T-cell (primary cell): ENCODE results near the gene PBRM1. TPM values are rescaled to one million over a fixed set of nuclear protein-coding genes. Genes with fewer than 3 reads are reported as not detected.
A peak's percentile ranks its signal among the peaks of the same experiment; 100 is the strongest.

Source experiments
- ATAC-seq, 4 experiments: fragments of 200-7000 bp in 3 of 4; fragments of 150-1000 bp in 1 of 4; cut with Tn5 transposase; replicated peaks in 1 of 4; 1 replicate in 3 of 4; 2 replicates in 1 of 4; pipeline ENCODE4 v1.10.0; 2021; ENCODE audit warnings: moderate library complexity in 3 of 4, mild to moderate bottlenecking in 2 of 4, moderate number of reproducible peaks in 1 of 4
- CTCF ChIA-PET, 2 donors: fragments of 300-600 bp; sonication (Branson Sonifier 250); formaldehyde crosslinking; loops; one replicate each; lab custom pipeline; 2022; ENCODE audit warnings: antibody characterized with exemption in 2 of 2; lab: Charles Lee
- POLR2A ChIA-PET, 2 donors: fragments of 300-600 bp; sonication (Branson Sonifier 250); formaldehyde crosslinking; loops; one replicate each; lab custom pipeline; 2022; ENCODE audit warnings: antibody characterized with exemption in 2 of 2; lab: Charles Lee
- DNase-seq, 35 experiments: peaks; one replicate each; pipeline versions ENCODE4 v3.0.0 to v3.0.0-alpha.2; 2013 to 2023
- H3K27ac ChIP-seq: one replicate; pipeline ENCODE4 v1.5.1; 2013; ENCODE audit warnings: low read length
- H3K27me3 ChIP-seq, 2 experiments: replicated peaks in 1 of 2; 1 replicate in 1 of 2; 2 replicates in 1 of 2; pipeline versions ENCODE4 v1.6.1 to v1.7.0; 2013; ENCODE audit warnings: low read length in 1 of 2, mixed read lengths in 1 of 2; ENCODE audit not compliant: control insufficient read depth in 2 of 2, insufficient read depth in 2 of 2; ENCODE audit errors: extremely low read depth in 1 of 2
- H3K36me3 ChIP-seq, 2 donors: 1 replicate in 1 of 2; 2 replicates in 1 of 2; pipeline versions ENCODE4 v1.6.1 to v1.7.0; 2013; ENCODE audit warnings: low read length in 1 of 2; ENCODE audit not compliant: control insufficient read depth in 2 of 2, insufficient read depth in 1 of 2; ENCODE audit errors: extremely low read depth in 1 of 2
- H3K4me1 ChIP-seq, 2 experiments: 1 replicate in 1 of 2; 2 replicates in 1 of 2; pipeline versions ENCODE4 v1.6.1 to v1.7.0; 2013; ENCODE audit warnings: low read length in 2 of 2, mixed read lengths in 1 of 2; ENCODE audit not compliant: insufficient read depth in 2 of 2, control insufficient read depth in 1 of 2; ENCODE audit errors: extremely low read depth in 1 of 2
- H3K4me3 ChIP-seq, 2 donors: 1 replicate in 1 of 2; 2 replicates in 1 of 2; pipeline versions ENCODE4 v1.5.1 to v1.7.0; 2013; ENCODE audit warnings: mild to moderate bottlenecking in 2 of 2, low read length in 1 of 2, moderate library complexity in 1 of 2; ENCODE audit not compliant: control insufficient read depth in 1 of 2; ENCODE audit errors: extremely low read depth in 1 of 2
- H3K9me3 ChIP-seq: 2 replicates; pipeline ENCODE4 v1.7.0; 2013
- H3K27ac Mint-ChIP-seq, 2 donors: one replicate each; pipeline ENCODE4 v1.8.0; 2020 to 2021; ENCODE audit warnings: mild to moderate bottlenecking in 2 of 2, mixed read lengths in 2 of 2
- H3K27me3 Mint-ChIP-seq, 2 donors: one replicate each; pipeline ENCODE4 v1.8.0; 2021 to 2022; ENCODE audit warnings: mixed read lengths in 2 of 2
- H3K36me3 Mint-ChIP-seq: one replicate; pipeline ENCODE4 v1.8.0; 2021; ENCODE audit warnings: mixed read lengths
- H3K4me1 Mint-ChIP-seq, 3 donors: one replicate each; pipeline ENCODE4 v1.8.0; 2020 to 2022; ENCODE audit warnings: mixed read lengths in 3 of 3, mild to moderate bottlenecking in 1 of 3
- H3K4me3 Mint-ChIP-seq, 3 donors: one replicate each; pipeline ENCODE4 v1.8.0; 2020 to 2022; ENCODE audit warnings: mild to moderate bottlenecking in 3 of 3, mixed read lengths in 3 of 3, moderate library complexity in 3 of 3
- H3K9me3 Mint-ChIP-seq, 3 donors: one replicate each; pipeline ENCODE4 v1.8.0; 2020 to 2022; ENCODE audit warnings: mixed read lengths in 3 of 3
- WGBS: methylation state at CpG from one replicate; pipeline ENCODE4 v1.1.5; 2013; ENCODE audit warnings: missing lambda C conversion rate; ENCODE audit not compliant: insufficient coverage; 5-methylcytosine and 5-hydroxymethylcytosine counted together
- total RNA-seq, 35 experiments: library from RNA in 6 of 35; stranded (reverse) in 6 of 35; fragments of 120-200 nt in 1 of 35; gene quantifications; one replicate each; pipeline versions ENCODE4 v1.2.1 to v1.2.4 and lab custom pipeline; 2013 to 2026

Gene PBRM1
- total RNA-seq, 5 donors from 2014 or later (not counting 1 experiment from before 2014, with no cell fraction given) = 57.4 to 73.3 (median 63.3) TPM

DNA sequence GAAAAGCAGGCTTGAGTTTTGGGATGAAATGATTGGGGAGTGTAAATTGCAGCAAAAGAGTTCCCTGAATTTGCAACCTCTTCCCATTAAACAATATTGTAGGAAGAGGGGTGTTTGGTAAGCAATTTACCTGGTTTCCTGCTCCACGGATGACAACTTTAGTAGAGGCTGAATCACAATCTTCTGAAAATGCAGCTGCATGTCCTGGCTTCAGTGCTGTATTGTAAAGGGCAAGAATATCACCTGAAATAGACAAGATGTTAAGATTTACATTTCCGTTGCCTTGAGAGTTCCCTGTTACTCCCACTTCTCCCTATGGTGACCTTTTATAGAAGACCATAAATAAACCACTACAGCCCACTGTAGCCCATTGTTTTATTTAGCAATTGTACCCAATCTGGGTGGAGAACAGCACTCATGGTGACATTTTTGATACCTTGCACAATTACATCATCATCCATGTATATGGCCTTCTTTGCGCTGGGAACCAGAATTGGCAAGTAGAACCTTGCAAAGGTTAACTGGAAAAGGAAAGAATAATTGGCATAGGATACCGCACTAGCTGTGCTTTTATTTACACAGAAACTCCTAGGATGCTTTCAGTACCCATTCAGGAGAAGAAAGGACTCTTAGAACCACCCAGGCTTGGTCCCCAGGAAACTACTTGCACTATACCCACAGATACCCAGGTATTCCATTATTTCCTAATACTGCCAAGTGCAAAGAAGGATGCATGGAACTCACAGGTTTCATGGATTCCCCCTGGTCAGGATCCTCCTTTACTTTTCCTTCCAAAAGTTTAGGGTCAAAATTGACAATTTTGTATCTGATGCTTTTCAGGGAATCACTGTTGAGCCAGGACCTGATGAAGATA lies 10.3 kb upstream of the PBRM1 start:
- Histone ChIP-seq H3K9me3 (no peaks in the 10 kb centered on the region), H3K4me1 (peaks cover 0 to 3% of the 10 kb centered on the region in 2 experiments), H3K27ac (no peak overlapping the region), H3K27me3 (no peaks in the 10 kb centered on the region), H3K4me3 (no peak overlapping the region), H3K36me3 (peaks cover 13 to 84% of the 10 kb centered on the region in 2 donors)
- ChIA-PET CTCF (interaction anchor here in 1 of 2 donors (0.6 kb wide), 1 partner anchor 1288 kb away, joined by 3 read pairs; no protein-coding TSS in a partner anchor), POLR2A (interaction anchor here in 1 of 2 donors (0.7 kb wide), 1 partner anchor 47 kb away, joined by 3 read pairs; no protein-coding TSS in a partner anchor)
- no peaks in the 10 kb centered on the region for H3K9me3 Mint-ChIP-seq
- peaks cover 48% of the 10 kb centered on the region for H3K36me3 Mint-ChIP-seq
- H3K27ac Mint-ChIP-seq = no peak overlapping the region
- no peaks in the 10 kb centered on the region for H3K27me3 Mint-ChIP-seq
- no CpG with 5 or more reads among the region's 4 CpGs for WGBS
- ATAC-seq = no peak
- H3K4me3 Mint-ChIP-seq = no peak overlapping the region
- H3K4me1 Mint-ChIP-seq = peaks cover 0 to 10% (median 3%) of the 10 kb centered on the region in 3 donors
- no peak for DNase-seq

DNA sequence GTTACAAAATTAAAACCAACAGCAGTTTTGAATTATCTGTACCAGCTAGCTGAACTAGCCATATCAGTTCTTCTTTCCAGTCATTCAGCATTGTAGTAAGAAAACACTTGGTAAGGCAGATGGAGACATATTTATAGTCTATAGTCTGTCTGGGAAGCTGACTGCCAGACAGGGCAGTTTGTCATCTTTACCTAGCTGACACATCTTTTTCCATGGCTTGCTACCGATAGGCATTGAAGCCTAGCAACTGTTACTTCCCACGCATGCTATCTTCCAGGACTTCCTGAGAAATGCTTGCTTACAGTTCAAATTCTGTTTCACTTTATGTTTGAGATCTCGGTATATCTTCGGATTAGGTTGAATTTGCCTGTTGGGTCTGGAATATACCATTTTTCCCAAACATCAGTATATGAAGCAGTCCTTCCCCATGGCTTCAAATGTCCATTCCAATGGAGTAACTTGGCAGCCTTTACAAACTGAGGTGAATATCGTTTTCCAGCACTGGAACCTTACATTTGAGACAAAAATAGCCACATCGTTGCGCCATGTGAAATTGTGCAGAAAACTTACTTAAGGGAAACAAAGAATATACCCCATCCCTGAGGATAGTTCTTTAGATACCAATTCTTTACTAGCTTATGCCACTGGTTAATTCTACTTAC lies 8.9 kb upstream of the PBRM1 start:
- no peak for ATAC-seq
- Histone ChIP-seq H3K27me3 (no peaks in the 10 kb centered on the region), H3K27ac (no peak overlapping the region), H3K9me3 (no peaks in the 10 kb centered on the region), H3K36me3 (peaks cover 13 to 92% of the 10 kb centered on the region in 2 donors), H3K4me1 (peaks cover 0 to 3% of the 10 kb centered on the region in 2 experiments), H3K4me3 (no peak overlapping the region)
- Mint-ChIP-seq H3K27ac (no peak overlapping the region), H3K9me3 (no peaks in the 10 kb centered on the region), H3K4me1 (peaks cover 0 to 9% (median 7%) of the 10 kb centered on the region in 3 donors), H3K4me3 (no peak overlapping the region), H3K36me3 (peaks cover 55% of the 10 kb centered on the region), H3K27me3 (no peaks in the 10 kb centered on the region)
- 96% methylated on average over 4 of the region's 7 CpGs for WGBS
- no peak for DNase-seq
- CTCF ChIA-PET = no interaction called here
- POLR2A ChIA-PET = interaction anchor here in 1 of 2 donors (0.7 kb wide), 1 partner anchor 45 kb away, joined by 3 read pairs; no protein-coding TSS in a partner anchor

DNA sequence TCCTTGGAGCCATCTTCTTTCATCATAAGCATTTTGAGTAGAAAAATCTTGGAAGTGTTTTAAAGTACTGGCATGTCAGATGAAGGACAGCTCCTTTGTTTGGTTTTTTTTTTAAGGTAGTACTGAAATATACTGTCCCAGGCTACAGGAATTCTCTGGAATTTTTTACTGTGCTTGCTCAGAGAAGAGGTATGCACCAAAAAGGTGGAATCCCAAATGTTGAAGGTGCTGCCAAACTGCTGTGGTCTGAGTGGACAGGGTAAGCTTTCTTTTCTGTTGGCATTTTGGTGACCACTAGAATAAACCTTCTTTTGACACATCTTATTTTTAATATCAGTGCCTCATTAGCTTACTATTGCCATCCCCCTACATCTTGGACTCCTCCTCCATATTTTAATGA lies 7.4 kb upstream of the PBRM1 start:
- Histone ChIP-seq H3K4me3 (no peak overlapping the region), H3K27ac (no peak overlapping the region), H3K36me3 (peaks cover 13 to 98% of the 10 kb centered on the region in 2 donors), H3K27me3 (no peaks in the 10 kb centered on the region), H3K4me1 (peaks cover 0 to 3% of the 10 kb centered on the region in 2 experiments), H3K9me3 (no peaks in the 10 kb centered on the region)
- H3K36me3 Mint-ChIP-seq = peaks cover 71% of the 10 kb centered on the region
- ChIA-PET CTCF (interaction anchor here (0.6 to 0.7 kb wide), 3 partner anchors 22 to 691 kb away, joined by 4 to 6 read pairs (median 4); no protein-coding TSS in a partner anchor), POLR2A (interaction anchor here (0.5 kb wide), 2 partner anchors 14 to 56 kb away, joined by 3 to 4 read pairs; no protein-coding TSS in a partner anchor)
- ATAC-seq (no peak), DNase-seq (no peak)
- H3K4me3 Mint-ChIP-seq = no peak overlapping the region
- H3K4me1 Mint-ChIP-seq = peaks cover 0 to 16% (median 15%) of the 10 kb centered on the region in 3 donors
- no peaks in the 10 kb centered on the region for H3K9me3 Mint-ChIP-seq
- H3K27me3 Mint-ChIP-seq = no peaks in the 10 kb centered on the region
- peak overlapping the region; percentile 17 to 32 for H3K27ac Mint-ChIP-seq

- H3K9me3 ChIP-seq = no peaks in the 10 kb centered on the region
- peaks cover 65% of the 10 kb centered on the region for H3K36me3 Mint-ChIP-seq
- peaks cover 9 to 13% of the 10 kb centered on the region in 2 experiments for H3K4me1 ChIP-seq
- DNase-seq (no peak), ATAC-seq (no peak)
- 100% methylated on average over 2 of the region's 2 CpGs for WGBS
- H3K4me1 Mint-ChIP-seq = peaks cover 9 to 37% (median 33%) of the 10 kb centered on the region in 3 donors
- no peak overlapping the region for H3K4me3 ChIP-seq
- peaks cover 4 to 88% of the 10 kb centered on the region in 2 donors for H3K36me3 ChIP-seq
- H3K4me3 Mint-ChIP-seq = no peak overlapping the region
- H3K27me3 Mint-ChIP-seq = no peaks in the 10 kb centered on the region
- peak overlapping the region in 1 of 2 donors; percentile 34 for H3K27ac Mint-ChIP-seq
- H3K27me3 ChIP-seq = no peaks in the 10 kb centered on the region
- CTCF ChIA-PET = no interaction called here
- no peaks in the 10 kb centered on the region for H3K9me3 Mint-ChIP-seq
- POLR2A ChIA-PET = no interaction called here
- no peak overlapping the region for H3K27ac ChIP-seq
Observed at GRCh38 chr3:52690560-52690959, 4.8 kb upstream of the PBRM1 start.

GRCh38 chr3:52689151-52689550 lies 3.4 kb upstream of the PBRM1 start:
- 94% methylated on average over 2 of the region's 3 CpGs for WGBS
- H3K4me1 Mint-ChIP-seq = peaks cover 19 to 48% (median 44%) of the 10 kb centered on the region in 3 donors
- POLR2A ChIA-PET = interaction anchor here in 1 of 2 donors (1.6 kb wide), 1 partner anchor 16 kb away, joined by 3 read pairs; the partner anchor contains the start of genes GLT8D1 and SPCS1
- H3K27ac Mint-ChIP-seq = no peak overlapping the region
- H3K27ac ChIP-seq = peak overlapping the region; percentile 6
- no peaks in the 10 kb centered on the region for H3K9me3 ChIP-seq
- DNase-seq (no peak), ATAC-seq (no peak)
- H3K36me3 ChIP-seq = peaks cover 3 to 75% of the 10 kb centered on the region in 2 donors
- no peaks in the 10 kb centered on the region for H3K27me3 Mint-ChIP-seq
- H3K4me1 ChIP-seq = peaks cover 13% of the 10 kb centered on the region in 2 experiments
- H3K36me3 Mint-ChIP-seq = peaks cover 52% of the 10 kb centered on the region
- CTCF ChIA-PET = no interaction called here
- no peak overlapping the region for H3K4me3 ChIP-seq
- no peaks in the 10 kb centered on the region for H3K27me3 ChIP-seq
- no peaks in the 10 kb centered on the region for H3K9me3 Mint-ChIP-seq
- H3K4me3 Mint-ChIP-seq = no peak overlapping the region

DNA sequence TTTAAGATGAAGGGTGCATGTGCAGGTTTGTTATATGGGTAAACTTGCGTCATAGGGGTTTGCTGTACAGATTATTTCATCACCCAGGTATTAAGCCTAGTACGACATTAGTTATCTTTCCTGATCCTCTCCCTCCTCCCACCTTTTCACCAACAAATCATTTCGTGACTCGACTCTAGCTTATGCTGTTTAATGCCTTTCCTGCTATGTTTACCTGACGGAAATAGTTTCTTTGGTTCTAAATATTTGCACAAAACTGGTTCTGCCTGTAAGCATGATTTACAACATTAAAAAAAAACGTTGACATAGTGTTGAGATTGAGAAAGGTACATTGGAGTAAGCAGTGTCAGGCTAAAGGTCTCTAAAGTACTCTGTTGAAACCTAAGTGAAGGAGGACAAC lies 2.6 kb upstream of the PBRM1 start:
- Mint-ChIP-seq H3K4me3 (peak overlapping the region in 1 of 3 donors; percentile 21), H3K36me3 (peaks cover 46% of the 10 kb centered on the region), H3K9me3 (no peaks in the 10 kb centered on the region), H3K27ac (no peak overlapping the region), H3K27me3 (no peaks in the 10 kb centered on the region), H3K4me1 (peaks cover 23 to 52% (median 50%) of the 10 kb centered on the region in 3 donors)
- Histone ChIP-seq H3K4me3 (no peak overlapping the region), H3K27me3 (no peaks in the 10 kb centered on the region), H3K36me3 (peaks cover 3 to 66% of the 10 kb centered on the region in 2 donors), H3K27ac (no peak overlapping the region), H3K9me3 (no peaks in the 10 kb centered on the region), H3K4me1 (peaks cover 17 to 20% of the 10 kb centered on the region in 2 experiments)
- ChIA-PET CTCF (no interaction called here), POLR2A (no interaction called here)
- no peak for ATAC-seq
- no CpG with 5 or more reads among the region's 6 CpGs for WGBS
- DNase-seq = no peak
